Measurements from ENCODE around the gene CCDC92. TPM values are rescaled to one million over a fixed set of nuclear protein-coding genes. Genes with fewer than 3 reads are reported as not detected.
"Not testable (repeated sequence)": the region's sequence is repeated elsewhere in the genome, so short reads cannot be mapped to it uniquely, and the experiment has no call there.

CCDC92 gene
- total RNA-seq, 2 experiments from 2014 or later = 11.5 to 12.7 TPM

DNA sequence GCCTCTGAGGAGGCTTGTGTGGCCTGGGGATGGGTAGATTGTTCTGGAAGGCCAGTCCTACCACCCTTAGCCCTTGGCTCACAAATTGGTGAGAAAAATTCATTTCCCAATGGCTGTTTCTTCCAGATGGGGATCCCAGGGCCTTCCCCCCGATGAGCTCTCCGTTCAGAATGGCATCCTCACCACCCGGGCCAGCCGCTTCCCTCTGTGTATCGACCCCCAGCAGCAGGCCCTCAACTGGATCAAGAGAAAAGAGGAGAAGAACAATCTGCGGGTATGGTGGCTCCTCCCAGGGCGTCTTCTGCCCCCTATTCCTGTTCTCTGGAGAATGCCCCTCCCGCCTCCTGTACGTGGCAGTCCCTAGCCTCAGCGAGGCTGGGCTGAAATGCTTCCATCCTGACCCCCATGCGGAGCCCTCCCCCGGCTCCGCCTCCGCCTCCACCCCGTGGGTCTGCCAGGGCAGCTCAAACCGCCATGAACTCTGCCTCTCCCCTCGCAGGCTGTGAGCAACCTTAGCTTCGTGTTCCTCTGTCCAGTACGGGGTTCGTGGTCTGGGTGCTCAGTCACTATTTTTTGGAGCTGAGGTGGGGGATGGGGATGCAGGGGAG, 57.8 kb downstream of the CCDC92 start:
- Histone ChIP-seq H3K36me3 (ENCODE audit: insufficient read depth, low read length) (no peaks in the 10 kb centered on the region), H3K4me3 (ENCODE audit: low read length) (no peak overlapping the region), H3K4me1 (ENCODE audit: insufficient read depth, low read length) (no peaks in the 10 kb centered on the region), H3K27me3 (ENCODE audit: control insufficient read depth in 1 of 2, insufficient read depth in 2 of 2, low read length in 2 of 2) (peaks cover 0 to 4% of the 10 kb centered on the region in 2 experiments), H3K9me3 (ENCODE audit: control insufficient read depth in 1 of 2, insufficient read depth in 1 of 2, low read length in 2 of 2) (no peaks in the 10 kb centered on the region), H3K27ac (ENCODE audit: low read depth in 1 of 2, low read length in 2 of 2) (no peak overlapping the region)
- CTCF ChIA-PET = no interaction called here
- TF ChIP-seq, protein P1, sequence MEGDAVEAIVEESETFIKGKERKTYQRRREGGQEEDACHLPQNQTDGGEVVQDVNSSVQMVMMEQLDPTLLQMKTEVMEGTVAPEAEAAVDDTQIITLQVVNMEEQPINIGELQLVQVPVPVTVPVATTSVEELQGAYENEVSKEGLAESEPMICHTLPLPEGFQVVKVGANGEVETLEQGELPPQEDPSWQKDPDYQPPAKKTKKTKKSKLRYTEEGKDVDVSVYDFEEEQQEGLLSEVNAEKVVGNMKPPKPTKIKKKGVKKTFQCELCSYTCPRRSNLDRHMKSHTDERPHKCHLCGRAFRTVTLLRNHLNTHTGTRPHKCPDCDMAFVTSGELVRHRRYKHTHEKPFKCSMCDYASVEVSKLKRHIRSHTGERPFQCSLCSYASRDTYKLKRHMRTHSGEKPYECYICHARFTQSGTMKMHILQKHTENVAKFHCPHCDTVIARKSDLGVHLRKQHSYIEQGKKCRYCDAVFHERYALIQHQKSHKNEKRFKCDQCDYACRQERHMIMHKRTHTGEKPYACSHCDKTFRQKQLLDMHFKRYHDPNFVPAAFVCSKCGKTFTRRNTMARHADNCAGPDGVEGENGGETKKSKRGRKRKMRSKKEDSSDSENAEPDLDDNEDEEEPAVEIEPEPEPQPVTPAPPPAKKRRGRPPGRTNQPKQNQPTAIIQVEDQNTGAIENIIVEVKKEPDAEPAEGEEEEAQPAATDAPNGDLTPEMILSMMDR (IDR thresholded peaks at IDR 0.05) = no peak
- ATAC-seq (ENCODE audit: poor library complexity) = no peak
- no peak overlapping the region for H3K4me3 Mint-ChIP-seq
- no peaks in the 10 kb centered on the region for H3K9me3 Mint-ChIP-seq
- no peak overlapping the region for H3K27ac Mint-ChIP-seq
- peaks cover 9% of the 10 kb centered on the region for H3K4me1 Mint-ChIP-seq (ENCODE audit: low read depth)
- no peak for DNase-seq
- no peaks in the 10 kb centered on the region for H3K27me3 Mint-ChIP-seq
- POLR2A ChIA-PET = no interaction called here
- no peaks in the 10 kb centered on the region for H3K36me3 Mint-ChIP-seq (ENCODE audit: low read depth)
- intact Hi-C loops (cut with DNase I, micrococcal nuclease) = no loop called here

GRCh38 chr12:123912415-123913380, 59.9 kb downstream of the CCDC92 start:
- DNase-seq (no peak), ATAC-seq (ENCODE audit: poor library complexity) (no peak)
- Mint-ChIP-seq H3K27me3 (no peaks in the 10 kb centered on the region), H3K27ac (peak overlapping the region; percentile 28), H3K9me3 (no peaks in the 10 kb centered on the region), H3K4me1 (ENCODE audit: low read depth) (peaks cover 9% of the 10 kb centered on the region), H3K36me3 (ENCODE audit: low read depth) (no peaks in the 10 kb centered on the region), H3K4me3 (no peak overlapping the region)
- H3K36me3 ChIP-seq (ENCODE audit: insufficient read depth, low read length) = no peaks in the 10 kb centered on the region
- CTCF ChIA-PET = no interaction called here
- H3K27me3 ChIP-seq (ENCODE audit: control insufficient read depth in 1 of 2, insufficient read depth in 2 of 2, low read length in 2 of 2) = no peaks in the 10 kb centered on the region
- TF ChIP-seq, protein P1 (IDR thresholded peaks at IDR 0.05) = no peak
- intact Hi-C loops (cut with DNase I, micrococcal nuclease) = no loop called here
- no peaks in the 10 kb centered on the region for H3K4me1 ChIP-seq (ENCODE audit: insufficient read depth, low read length)
- no peak overlapping the region for H3K27ac ChIP-seq (ENCODE audit: low read depth in 1 of 2, low read length in 2 of 2)
- POLR2A ChIA-PET = no interaction called here
- no peaks in the 10 kb centered on the region for H3K9me3 ChIP-seq (ENCODE audit: control insufficient read depth in 1 of 2, insufficient read depth in 1 of 2, low read length in 2 of 2)
- no peak overlapping the region for H3K4me3 ChIP-seq (ENCODE audit: low read length)

- H3K4me3 Mint-ChIP-seq; H3K4me3 ChIP-seq (ENCODE audit: low read length); DNase-seq; POLR2A ChIA-PET; intact Hi-C loops (cut with DNase I, micrococcal nuclease); H3K4me1 ChIP-seq (ENCODE audit: insufficient read depth, low read length); H3K27ac Mint-ChIP-seq; H3K9me3 ChIP-seq (ENCODE audit: control insufficient read depth in 1 of 2, insufficient read depth in 1 of 2, low read length in 2 of 2); H3K27me3 ChIP-seq (ENCODE audit: control insufficient read depth in 1 of 2, insufficient read depth in 2 of 2, low read length in 2 of 2); ATAC-seq (ENCODE audit: poor library complexity); H3K36me3 ChIP-seq (ENCODE audit: insufficient read depth, low read length); H3K27me3 Mint-ChIP-seq; CTCF ChIA-PET; H3K4me1 Mint-ChIP-seq (ENCODE audit: low read depth); H3K9me3 Mint-ChIP-seq; H3K27ac ChIP-seq (ENCODE audit: low read depth in 1 of 2, low read length in 2 of 2); H3K36me3 Mint-ChIP-seq (ENCODE audit: low read depth): not testable (repeated sequence)
Observed at GRCh38 chr12:123911672-123912409, 60.8 kb downstream of the CCDC92 start.
